ENCODE results near the gene NSF. TPM values are rescaled to one million over a fixed set of nuclear protein-coding genes. Genes with fewer than 3 reads are reported as not detected.

The NSF gene
- total RNA-seq, 1 donor from 2014 or later: 36.1 TPM

DNA sequence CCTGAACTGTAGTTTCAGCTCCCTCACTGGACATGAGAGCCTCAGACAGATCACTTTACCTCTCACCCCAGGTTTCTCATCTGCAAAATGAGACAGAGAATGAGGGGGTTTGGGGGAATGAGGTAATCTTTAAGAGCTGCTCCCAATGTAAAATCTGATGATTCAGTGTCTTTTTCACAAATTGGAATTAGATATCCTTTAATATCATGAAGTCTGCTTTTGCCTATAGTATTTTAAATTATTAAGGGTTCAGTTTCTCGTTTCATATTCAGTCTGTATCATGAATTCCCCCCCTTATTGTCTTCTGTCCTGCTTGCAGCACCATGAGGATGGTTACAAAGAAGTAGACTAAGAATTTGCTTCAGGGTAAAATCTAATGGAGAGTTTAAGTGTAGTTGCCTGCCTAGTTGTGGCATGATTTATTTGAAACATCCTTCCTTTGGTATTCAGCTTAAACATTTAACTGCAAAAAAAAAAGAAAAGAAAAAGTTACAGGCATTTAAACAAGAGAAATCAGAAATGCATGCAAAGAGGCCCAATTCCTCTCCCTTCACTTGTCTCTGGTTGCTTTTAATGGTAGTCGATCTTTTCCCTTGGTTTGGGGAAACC is 150.8 kb downstream of the NSF start:
- intact Hi-C loops (cut with DNase I): no loop called here
- TF ChIP-seq POLR2A (IDR thresholded peaks at IDR 0.05) (no peak), POLR2AphosphoS5 (IDR thresholded peaks at IDR 0.05; ENCODE audit: insufficient read depth in 1 of 2, low read depth in 1 of 2) (no peak), CTCF (IDR thresholded peaks at IDR 0.05) (no peak)

DNA sequence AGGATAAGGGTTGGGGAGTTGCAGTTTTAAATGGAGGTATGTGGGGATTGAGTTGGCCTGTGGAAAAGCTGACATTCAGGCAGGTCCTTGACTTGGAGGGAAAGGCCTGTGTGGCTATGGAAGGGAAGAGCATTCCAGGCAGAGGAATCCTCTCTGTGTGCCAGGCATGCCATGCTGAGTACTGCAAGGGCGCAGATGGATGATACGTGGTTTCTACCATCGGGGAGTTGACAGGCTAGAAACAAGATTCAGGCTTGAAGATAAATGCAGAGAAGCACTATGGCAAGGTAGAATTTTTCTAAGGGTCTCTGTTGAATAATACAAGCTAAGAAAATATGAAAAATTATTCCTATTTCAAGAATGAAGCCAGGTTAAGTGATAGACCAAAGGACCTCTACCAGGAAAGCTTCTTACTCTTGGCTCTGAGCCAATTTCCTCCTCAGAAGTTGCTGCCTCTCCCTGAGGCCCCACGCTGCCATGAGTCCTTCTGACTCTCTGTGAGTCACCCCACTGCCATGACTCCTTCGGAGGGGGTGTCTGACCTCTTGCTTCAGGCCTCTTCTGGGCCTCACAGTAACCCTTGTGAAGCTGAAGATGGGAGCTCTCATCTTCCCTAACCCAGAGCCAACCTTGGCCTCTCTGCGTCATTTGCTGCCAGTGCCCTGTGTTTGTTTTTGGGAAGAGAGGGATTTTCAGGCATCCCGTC is 152.2 kb downstream of the NSF start:
- Histone ChIP-seq H3K36me3 (no peaks in the 10 kb centered on the region), H3K27ac (no peak overlapping the region), H3K27me3 (no peaks in the 10 kb centered on the region), H3K4me3 (no peak overlapping the region), H3K4me1 (peaks cover 8% of the 10 kb centered on the region), H3K9me3 (no peaks in the 10 kb centered on the region)
- no peak for DNase-seq (ENCODE audit: extremely low spot score in 2 of 2)
- TF ChIP-seq POLR2A (IDR thresholded peaks at IDR 0.05): no peak
- TF ChIP-seq CTCF (IDR thresholded peaks at IDR 0.05): no peak
- TF ChIP-seq POLR2AphosphoS5 (IDR thresholded peaks at IDR 0.05; ENCODE audit: insufficient read depth in 1 of 2, low read depth in 1 of 2): no peak
- intact Hi-C loops (cut with DNase I): no loop called here

More for the DNA sequence above, 150.8 kb downstream of the NSF start:
- H3K27me3 ChIP-seq: no peaks in the 10 kb centered on the region
- peaks cover 8% of the 10 kb centered on the region for H3K4me1 ChIP-seq
- DNase-seq (ENCODE audit: extremely low spot score in 2 of 2): no peak
- no peaks in the 10 kb centered on the region for H3K9me3 ChIP-seq
- no peaks in the 10 kb centered on the region for H3K36me3 ChIP-seq
- no peak overlapping the region for H3K27ac ChIP-seq
- no peak overlapping the region for H3K4me3 ChIP-seq

DNA sequence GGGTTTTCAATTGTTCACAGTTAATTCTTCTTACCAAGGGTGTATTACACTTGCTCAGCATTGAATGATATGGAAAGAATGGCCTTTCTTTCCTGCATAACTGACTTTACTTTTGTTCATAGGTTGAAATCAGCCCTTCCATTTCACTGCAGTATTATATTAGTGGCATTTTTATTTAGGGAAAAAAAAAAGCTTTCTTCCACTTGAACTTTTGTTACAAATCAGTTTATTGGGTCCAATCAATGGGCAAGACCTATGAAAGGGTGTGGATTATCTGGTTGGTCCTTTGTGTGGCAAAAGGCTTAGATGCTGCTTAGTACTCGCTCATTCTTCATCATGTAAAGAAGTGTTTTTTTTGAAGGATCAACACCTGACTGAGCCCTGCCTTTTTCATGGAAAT is 154.0 kb downstream of the NSF start:
- Histone ChIP-seq H3K27me3 (no peaks in the 10 kb centered on the region), H3K36me3 (no peaks in the 10 kb centered on the region), H3K9me3 (no peaks in the 10 kb centered on the region), H3K4me1 (peaks cover 8% of the 10 kb centered on the region), H3K4me3 (no peak overlapping the region), H3K27ac (no peak overlapping the region)
- no peak for DNase-seq (ENCODE audit: extremely low spot score in 2 of 2)
- no peak for TF ChIP-seq POLR2AphosphoS5 (IDR thresholded peaks at IDR 0.05; ENCODE audit: insufficient read depth in 1 of 2, low read depth in 1 of 2)
- intact Hi-C loops (cut with DNase I): no loop called here

GRCh38 chr17:46745376-46745775 is 154.9 kb downstream of the NSF start:
- Histone ChIP-seq H3K9me3 (no peaks in the 10 kb centered on the region), H3K27ac (no peak overlapping the region), H3K4me3 (no peak overlapping the region), H3K36me3 (no peaks in the 10 kb centered on the region), H3K4me1 (peaks cover 8% of the 10 kb centered on the region), H3K27me3 (no peaks in the 10 kb centered on the region)
- no peak for TF ChIP-seq CTCF (IDR thresholded peaks at IDR 0.05)
- TF ChIP-seq POLR2AphosphoS5 (IDR thresholded peaks at IDR 0.05; ENCODE audit: insufficient read depth in 1 of 2, low read depth in 1 of 2): no peak
- no peak for TF ChIP-seq POLR2A (IDR thresholded peaks at IDR 0.05)
- intact Hi-C loops (cut with DNase I): no loop called here
- DNase-seq (ENCODE audit: extremely low spot score in 2 of 2): no peak

GRCh38 chr17:46751425-46751824 is 161.0 kb downstream of the NSF start:
- intact Hi-C loops (cut with DNase I): no loop called here
- Histone ChIP-seq H3K4me3 (no peak overlapping the region), H3K4me1 (no peaks in the 10 kb centered on the region), H3K27ac (no peak overlapping the region), H3K36me3 (peaks cover 0 to 12% of the 10 kb centered on the region in 2 donors), H3K27me3 (no peaks in the 10 kb centered on the region), H3K9me3 (no peaks in the 10 kb centered on the region)
- no peak for TF ChIP-seq POLR2AphosphoS5 (IDR thresholded peaks at IDR 0.05; ENCODE audit: insufficient read depth in 1 of 2, low read depth in 1 of 2)
- no peak for TF ChIP-seq POLR2A (IDR thresholded peaks at IDR 0.05)
- no peak for TF ChIP-seq CTCF (IDR thresholded peaks at IDR 0.05)
- no peak for DNase-seq (ENCODE audit: extremely low spot score in 2 of 2)
